NCI-H2227 (cell line): ENCODE measurements around the gene NCKAP5.

Experiments used
- DNase-seq: peaks from one replicate; lab custom pipeline; 2025; ENCODE audit not compliant: unreplicated experiment; lab: John Stamatoyannopoulos, UW

Gene NCKAP5

DNA sequence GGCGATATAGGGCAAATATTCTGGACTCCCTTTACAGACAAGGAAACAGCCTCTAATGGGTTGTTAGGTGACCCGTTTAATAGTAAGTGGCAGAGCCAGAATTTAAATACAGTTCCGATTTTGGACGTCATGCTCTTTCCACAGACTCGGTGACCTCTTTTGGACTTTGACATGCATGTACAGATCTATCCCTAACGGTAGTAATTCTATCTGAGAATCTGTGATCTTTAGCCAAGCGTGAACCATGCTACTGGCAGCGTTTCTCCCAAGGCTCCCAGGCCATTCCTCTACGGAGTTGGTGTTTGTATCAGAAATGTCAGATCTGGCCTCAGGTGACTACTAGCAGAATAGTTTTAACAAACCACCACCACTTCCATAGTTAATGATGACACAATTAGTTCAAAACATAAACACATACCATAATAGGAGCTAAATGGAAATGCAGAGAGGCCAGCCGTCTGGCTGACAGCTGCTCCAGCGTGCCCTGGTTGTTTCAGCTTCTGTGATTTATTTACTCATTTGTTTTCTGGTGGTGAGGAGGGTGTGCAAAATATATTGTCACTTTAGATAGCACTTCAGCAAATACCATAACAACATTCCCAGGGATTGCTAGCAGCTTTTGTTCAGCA is 593.7 kb downstream of the NCKAP5 start:
- DNase-seq: no peak

DNA sequence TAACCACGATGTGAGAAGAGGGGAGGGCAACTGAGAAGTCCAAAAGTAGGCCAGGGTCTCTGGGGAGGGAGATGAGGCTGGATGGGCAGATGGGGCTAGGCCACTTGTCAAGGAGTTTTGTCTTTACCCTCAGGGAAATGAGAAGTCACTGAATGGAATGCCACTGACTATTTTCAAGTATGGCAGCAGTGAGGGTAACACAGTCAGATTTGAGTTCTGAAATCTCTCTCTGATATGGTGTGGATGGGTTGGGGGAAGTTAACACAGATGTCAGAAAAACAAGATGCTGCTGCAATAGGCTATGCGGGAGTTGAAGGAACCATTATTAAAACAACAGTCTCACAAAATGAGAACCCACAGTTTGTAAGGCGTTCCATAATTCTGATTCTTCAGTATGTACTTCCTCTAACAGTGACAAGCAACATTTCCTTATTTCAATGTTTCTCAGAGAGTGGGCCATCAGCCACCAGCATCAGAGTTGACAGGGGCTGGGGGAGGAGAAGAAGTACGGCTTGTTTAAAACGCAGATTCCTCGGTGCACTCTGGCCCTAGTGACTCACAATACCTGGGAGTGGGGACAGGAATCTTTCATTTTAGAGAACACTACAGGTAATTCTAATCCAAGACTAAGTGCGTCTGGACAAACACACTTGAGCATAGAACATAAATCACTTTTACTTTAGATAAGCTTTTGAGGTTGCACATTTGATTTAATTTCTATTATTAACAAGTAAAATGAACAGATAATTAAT is 596.8 kb downstream of the NCKAP5 start:
- no peak for DNase-seq

DNA sequence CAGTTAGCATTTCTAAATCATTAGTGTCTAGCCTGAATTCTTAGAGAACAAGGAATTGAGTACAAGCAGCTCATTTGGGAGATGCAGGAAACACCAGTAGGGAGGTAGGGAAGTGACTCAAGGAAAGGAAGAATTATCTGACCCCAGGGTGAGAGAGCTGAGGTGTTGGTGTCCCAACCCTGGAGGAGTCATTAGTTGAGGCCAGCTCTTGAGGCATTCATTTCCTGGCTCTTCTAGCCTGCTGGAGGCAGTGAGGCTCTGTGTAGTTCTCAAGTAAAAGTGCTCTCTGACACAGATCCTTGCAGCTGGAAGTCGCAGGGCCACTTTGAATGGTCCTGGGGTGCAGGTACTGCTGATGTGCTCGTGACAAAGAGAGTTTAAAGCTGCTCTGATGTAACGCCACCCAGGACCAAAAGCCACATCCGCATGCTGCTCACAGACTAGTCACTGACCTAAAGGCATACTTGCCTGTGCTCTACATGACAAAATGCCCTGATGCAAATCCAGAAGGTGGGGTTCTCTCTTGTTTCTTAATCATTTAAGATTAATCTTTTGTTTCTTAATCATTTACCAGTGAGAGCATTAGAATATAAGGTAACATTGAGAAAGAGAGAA is 598.8 kb downstream of the NCKAP5 start:
- no peak for DNase-seq

DNA sequence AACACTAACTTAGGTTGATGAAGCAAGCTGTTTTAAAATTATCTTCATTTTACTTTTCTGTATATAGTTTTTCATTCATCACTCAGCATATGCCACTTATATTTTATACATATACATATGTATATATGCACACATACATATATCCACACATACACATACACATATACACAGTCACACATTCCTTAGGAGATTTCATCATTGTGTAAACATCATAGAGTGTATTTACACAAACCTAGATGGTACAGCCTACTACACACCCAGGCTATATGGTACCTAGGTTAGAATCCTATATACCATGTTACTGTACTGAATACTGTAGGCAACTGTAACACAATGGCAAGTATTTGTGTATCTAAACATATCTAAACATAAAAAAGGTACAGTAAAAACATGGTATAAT is 602.8 kb downstream of the NCKAP5 start:
- no peak for DNase-seq

DNA sequence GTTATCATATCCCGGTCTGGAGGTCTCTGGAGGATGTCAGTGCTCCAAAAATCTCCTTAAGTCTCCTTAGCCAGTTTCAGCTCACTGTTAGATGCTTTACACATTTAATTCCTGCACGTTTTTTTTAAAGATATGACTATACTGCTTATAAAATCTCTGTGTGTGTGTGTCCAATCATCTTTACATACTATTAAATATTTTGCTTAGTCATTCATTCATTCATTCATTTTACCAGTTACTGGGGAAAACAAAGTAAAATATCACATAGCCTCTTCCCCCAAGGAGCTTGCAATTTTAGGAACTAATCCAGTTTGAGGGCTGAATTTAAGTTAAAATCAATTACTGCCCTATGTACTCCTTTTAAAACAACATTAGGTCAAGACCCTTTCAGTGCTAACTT is 605.1 kb downstream of the NCKAP5 start:
- DNase-seq: no peak

DNA sequence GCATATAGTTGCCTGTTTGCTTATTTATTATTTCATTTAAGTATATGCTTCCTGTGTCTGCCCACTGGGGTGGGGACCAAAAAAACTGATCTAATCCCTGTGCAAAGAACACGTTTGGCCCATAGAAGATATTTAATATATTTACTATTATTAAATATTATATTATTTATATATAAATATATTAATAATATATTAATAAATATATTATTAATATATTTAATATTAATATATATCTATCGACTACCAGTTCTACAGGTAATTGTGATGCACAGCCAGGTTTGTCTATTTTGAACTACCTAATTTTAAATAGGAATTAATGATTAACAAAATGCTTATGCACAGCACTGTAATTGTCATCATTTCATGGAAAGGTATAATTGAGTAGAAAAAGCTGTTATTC is 609.4 kb downstream of the NCKAP5 start:
- DNase-seq: no peak

DNA sequence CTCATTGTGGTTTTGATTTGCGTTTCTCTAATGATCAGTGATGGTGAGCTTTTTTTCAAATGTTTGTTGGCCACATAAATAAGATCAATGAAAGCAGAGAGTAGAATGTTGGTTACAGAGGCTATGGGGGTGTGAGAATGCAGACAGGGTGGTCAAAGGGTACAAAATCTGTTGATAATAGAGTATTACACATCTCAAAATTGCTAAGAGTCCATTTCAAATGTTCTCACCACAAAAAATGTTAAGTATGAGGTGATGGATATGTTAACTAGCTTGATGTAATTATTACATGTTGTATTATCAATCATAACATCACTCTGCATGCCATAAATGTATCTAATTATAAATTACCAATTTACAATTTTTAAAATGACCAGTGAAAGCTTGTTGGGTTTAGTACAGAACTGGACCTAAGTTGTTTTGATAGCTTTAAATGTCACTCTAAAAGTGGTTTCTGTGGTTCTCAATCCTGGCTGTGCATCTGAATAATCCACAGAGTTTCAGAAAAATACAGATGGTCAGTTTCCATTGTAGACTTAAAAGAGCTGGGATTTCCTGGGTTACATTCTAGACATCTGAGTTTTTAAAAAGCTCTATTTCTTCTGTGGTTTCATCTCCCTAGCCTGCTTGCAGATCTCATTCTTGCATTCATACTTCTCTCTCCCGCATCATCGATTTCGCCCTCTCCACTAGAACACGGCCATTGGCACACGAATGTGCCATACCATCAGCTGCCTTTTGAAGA is 612.2 kb downstream of the NCKAP5 start:
- no peak for DNase-seq

DNA sequence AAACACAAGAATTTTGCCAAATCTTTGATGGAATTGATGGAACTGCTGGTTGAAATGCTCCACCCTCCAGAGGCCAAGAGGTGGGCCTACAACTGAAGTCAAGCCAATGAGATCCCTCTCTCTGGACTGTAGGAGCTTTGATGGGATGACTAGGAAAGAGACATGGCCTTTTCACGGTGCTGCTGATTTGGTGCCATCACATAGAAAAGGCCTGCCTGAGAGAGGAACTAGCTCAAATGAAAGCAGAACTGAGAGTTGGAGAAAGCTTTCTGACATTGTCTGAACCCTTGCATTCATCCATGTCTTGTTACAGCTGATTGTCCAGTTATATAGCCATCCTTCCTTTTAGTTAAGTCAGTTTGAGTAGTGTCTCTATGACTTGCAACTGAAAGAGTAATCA is 614.5 kb downstream of the NCKAP5 start:
- DNase-seq: no peak

DNA sequence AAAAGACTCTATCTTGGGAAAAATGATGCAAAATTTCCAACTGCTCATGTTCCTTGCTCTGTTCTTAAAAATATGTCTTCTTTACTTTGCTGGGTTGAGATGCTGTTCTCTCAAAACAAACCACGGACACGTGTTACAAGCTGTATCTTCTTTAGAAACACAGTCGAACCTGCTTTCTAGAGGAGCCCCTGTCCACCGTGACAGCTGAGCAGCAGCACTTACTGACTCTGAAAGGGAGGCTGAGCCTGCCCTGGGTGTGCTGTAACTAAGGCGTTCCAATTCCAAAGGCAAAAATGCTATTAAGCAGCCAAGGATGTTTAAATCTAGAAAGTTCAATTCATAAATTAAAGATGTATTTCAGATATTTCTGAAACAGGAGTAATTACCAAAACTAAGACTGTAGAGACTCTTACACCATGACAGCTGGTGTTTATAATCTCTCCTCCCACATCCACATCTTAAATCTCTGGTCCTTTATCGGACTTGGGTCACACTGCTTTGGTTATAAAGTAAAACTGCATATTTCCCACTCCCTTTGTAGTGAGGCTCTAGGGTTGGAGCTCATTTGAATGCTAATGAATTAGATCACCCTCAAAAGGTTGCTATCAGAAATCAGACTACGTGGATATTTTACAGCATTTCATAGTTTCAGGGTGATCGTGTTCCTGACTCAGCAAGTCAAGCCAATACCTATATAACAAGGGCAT is 617.1 kb downstream of the NCKAP5 start:
- DNase-seq: no peak

DNA sequence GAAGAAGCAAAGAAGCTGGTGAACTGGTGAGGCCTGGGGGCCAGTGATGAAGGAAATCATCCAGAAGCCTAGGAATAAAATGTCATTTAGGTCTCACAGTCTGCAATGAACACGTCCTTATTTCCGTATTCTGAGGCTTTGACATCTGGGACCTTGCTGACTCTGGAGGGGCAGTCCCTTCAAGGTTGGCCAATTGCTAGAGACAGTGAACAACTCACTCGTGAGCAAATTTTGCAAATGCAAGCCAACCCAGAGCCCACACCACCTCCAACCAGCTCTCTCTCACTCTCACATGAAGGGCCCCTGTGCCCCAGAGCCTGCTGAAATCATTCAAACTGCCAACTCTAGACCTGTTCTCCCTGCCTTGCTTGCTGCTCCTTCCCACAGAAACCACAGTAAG is 619.2 kb downstream of the NCKAP5 start:
- no peak for DNase-seq

DNA sequence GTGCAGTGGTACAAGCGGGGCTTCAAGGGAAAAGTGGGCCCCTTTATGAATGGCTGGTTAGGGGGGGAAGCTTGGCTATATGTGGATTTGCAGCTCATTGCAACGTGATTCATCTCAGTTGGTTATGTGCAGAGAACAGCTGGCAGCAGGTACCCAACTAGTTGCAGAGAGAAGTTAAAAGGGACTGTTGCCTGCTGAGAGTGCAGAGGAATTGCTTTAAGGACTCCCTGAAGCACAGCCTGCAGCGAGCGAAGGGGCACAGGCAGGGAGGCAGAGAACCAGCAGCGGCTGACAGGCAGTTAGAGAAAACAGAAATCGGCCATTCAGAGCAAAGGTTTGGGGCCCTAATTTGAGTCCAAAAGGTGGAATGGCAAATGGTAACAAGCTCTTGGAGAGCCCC is 620.1 kb downstream of the NCKAP5 start:
- no peak for DNase-seq

DNA sequence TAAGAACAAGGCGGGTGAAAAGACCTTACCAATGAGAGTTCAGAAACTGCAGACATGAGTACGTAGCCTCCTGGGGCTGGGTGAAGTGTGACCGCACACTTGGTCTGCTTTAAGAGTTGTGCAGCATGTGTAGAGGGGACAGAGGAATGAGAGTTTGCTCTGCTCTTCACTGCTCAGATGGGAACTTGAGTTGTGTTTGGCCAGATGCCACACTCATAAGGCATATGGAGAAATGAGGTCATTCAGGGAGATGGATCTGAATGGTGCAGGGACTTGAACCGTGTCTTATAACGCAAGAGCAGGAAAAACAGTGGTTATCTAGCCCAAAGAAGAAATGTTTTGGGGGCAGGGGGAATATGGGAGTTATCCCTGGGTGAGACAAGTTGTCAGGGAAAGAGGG is 624.4 kb downstream of the NCKAP5 start:
- no peak for DNase-seq

DNA sequence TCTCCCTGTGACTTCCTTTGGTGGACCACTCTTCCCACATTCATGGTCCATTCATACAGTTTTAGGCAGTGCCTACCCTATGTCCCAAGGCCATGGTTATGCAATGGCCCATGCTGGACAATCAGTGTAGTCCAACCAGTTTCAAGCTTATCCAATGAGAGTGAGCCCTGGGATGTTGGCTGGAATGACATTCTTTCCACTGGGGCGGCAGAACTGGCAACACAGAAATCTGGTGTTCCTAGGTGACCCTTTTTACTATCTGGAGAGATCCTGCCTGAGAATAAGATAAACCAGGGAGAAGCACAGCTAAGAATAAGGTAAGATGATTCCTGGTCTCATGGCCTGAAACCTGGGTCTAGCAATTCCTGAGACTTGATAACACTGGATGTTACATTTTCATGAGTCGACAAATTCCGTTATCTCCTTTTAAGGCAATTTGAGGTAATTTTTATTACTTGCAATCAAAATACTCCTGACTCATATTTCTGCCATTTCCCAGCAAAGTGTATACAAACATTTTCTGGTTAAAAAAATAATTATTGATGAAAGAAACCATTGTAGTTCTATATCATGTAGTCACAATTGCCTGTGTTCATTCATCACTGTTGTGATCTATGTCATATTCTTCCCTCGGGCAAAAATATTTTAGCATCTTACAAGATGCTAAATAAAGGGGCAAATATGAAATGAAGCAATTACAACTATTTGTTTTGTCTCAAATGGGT is 626.8 kb downstream of the NCKAP5 start:
- DNase-seq: no peak

DNA sequence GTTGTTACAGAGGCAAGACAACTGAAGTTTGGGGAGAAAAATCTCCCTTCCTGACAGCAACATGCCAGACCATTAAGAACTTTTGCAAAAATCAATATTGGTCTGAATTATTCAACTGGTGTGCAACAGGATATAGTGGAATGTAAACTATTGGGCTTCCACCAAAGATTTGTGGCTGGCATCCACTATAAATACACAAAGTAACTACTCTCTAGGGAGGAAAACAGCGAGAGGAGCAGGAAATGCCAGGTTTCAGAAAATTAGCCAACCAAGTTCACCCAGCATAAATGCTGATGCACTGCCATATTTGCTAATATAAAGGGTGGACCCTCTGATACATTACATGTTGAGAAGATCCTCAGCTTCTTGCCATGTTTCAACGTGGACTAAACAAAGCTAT is 630.6 kb downstream of the NCKAP5 start:
- DNase-seq: no peak

DNA sequence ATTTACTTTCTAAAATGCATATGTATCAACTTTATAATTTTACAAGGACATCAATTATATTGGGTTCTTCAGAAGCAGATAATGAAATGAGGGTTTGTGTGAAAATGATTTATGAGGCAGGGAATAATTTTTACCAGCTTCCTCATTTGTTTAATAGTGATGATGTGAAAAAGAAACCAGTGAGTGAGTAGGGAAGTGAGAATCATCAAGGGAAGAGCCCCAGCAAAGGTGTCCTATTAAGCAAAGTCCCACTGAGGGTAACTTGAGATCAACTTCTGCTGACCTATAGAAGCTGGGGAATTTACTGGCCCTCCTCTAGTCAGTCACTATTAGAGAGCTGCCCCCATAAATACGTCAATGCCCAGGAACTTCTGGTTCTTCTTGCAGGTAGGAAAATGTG is 631.5 kb downstream of the NCKAP5 start:
- DNase-seq: no peak

DNA sequence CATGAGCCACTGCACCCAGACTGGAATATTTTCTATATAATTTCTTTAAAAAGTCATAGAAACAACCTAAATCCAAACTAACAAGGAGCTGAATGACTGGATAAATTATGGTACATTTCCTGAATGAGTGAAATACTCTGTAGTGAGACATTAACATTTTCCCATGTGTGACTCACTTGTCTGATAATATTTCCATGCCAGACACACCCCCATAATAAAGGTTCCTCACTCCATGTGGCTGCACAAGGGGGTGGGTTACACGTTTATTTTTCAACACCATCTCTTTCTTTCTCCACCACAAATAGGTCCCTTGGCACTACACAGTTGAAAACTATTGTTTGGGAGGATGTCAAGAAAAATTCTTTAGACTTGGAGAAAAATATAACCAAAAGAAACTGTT is 632.0 kb downstream of the NCKAP5 start:
- DNase-seq: no peak

DNA sequence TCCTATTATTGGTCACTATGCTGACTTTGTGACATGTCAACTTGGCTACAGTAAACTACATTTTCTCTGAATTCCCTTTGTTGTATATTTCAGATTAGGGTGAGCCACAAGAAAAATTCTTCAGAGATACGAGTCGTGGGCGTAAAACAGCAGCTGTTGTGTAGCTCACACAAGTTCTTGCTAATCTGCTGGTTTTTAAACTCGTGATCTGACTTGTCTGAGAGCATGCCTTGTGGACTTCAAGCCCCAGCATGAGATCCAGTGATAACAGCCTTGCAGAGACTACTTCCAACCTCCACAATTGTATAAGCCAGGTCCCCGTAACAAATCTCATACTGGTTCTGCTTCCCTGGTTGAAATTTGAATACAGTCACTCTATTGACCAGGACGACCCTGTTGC is 638.5 kb downstream of the NCKAP5 start:
- DNase-seq: no peak

DNA sequence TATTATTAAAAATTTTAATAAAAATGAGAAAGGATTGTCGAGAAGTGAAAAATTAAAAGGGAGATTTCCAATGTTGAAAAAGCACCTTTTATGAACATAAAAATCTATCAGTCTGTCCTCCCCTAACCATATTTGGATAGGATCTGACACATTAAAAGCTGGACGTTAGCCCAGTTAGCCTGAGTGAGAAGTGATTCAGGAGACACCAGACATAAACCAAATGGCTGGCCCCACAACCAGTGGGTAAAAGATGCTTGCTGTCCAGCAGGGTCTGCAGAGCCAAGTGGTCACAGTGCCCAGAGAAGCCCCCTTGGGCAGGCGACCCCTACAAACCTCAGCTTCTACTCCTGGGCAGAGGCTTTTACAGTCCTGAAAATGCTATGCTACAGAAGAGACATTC is 644.5 kb downstream of the NCKAP5 start:
- DNase-seq: no peak

DNA sequence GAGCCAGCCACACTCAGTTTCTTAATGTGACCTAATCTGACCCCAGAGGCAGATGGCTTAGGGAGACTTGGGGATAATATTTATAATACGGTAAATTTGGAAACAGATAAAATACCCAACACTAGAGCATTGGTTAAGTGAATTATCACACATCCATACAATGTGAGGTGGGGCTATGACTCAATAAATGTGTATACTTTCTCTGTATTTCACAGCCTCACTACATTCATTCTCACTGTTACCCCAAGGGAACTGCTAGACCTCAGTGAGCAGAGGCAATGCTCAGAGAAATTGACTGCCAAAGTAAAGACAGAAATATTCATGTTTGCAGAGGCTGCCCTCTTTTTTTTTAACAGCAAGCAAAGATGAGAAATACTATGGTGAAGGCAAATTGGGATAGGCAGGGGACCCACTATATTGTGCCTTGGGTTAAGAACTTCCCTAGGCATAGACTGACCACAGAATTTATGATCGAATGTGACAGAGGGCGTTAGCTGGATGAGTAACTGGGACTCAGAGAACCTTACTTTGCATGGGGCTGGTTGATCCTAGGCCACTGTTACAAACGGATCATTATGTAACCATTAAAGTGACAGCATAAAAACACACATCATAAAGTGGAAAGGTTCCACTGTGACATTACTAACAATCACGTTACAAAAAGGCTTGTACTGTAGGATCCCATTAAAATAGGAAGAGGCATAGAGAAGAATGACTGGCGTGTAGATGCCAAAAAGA is 652.3 kb downstream of the NCKAP5 start:
- DNase-seq: peak; percentile 58
